ENCODE measurements around the gene CFAP298.

The CFAP298 gene

GRCh38 chr21:32560896-32561295, 51.3 kb downstream of the CFAP298 start:
- Histone ChIP-seq H3K4me2 (ENCODE audit: insufficient read depth, low read length, poor library complexity, severe bottlenecking) (no peak overlapping the region), H2AK5ac (ENCODE audit: low read depth, low read length) (no peak overlapping the region), H3K14ac (ENCODE audit: low read length) (no peak overlapping the region), H4K8ac (ENCODE audit: low read depth, low read length) (no peak overlapping the region), H3K27me3 (ENCODE audit: control insufficient read depth in 3 of 3, insufficient read depth in 3 of 3, low read depth in 1 of 3, low read length in 3 of 3) (peaks cover 0 to 4% (median 0%) of the 10 kb centered on the region in 3 experiments), H2BK120ac (ENCODE audit: low read depth, low read length) (no peak overlapping the region), H2BK15ac (ENCODE audit: low read length) (no peak overlapping the region), H3K4ac (ENCODE audit: low read length) (no peak overlapping the region), H2BK5ac (ENCODE audit: low read length) (no peak overlapping the region), H2BK12ac (ENCODE audit: low read length) (no peak overlapping the region), H3K18ac (ENCODE audit: low read length) (no peak overlapping the region), H3K79me1 (ENCODE audit: low read depth, low read length) (no peaks in the 10 kb centered on the region), H2AFZ (ENCODE audit: low read length) (no peak overlapping the region), H3K9me3 (replicated peaks in 1 of 2; ENCODE audit: control insufficient read depth in 2 of 2, insufficient read depth in 1 of 2, low read depth in 1 of 2, low read length in 2 of 2) (peaks cover 2 to 4% of the 10 kb centered on the region in 2 donors), H3K36me3 (replicated peaks in 1 of 2; ENCODE audit: control insufficient read depth in 2 of 2, insufficient read depth in 2 of 2, low read length in 2 of 2) (no peaks in the 10 kb centered on the region), H3K4me3 (ENCODE audit: low read length in 2 of 2) (no peak overlapping the region), H4K91ac (ENCODE audit: low read depth, low read length, poor library complexity) (no peak overlapping the region), H3K27ac (replicated peaks; ENCODE audit: low read length) (no peak overlapping the region), H3K9ac (ENCODE audit: low read depth, low read length, poor library complexity) (no peak overlapping the region), H3K4me1 (ENCODE audit: control insufficient read depth in 2 of 2, insufficient read depth in 1 of 2, low read depth in 1 of 2, low read length in 2 of 2) (no peaks in the 10 kb centered on the region), H3K23ac (ENCODE audit: low read depth, low read length, poor library complexity) (no peak overlapping the region)
- no peak for DNase-seq (ENCODE audit: low spot score)
- no CpG with 5 or more reads among the region's 3 CpGs for WGBS, 2 donors (ENCODE audit: extremely low coverage in 2 of 2, insufficient read length in 2 of 2, insufficient replicate concordance in 1 of 2)

GRCh38 chr21:32559006-32559610, 53.1 kb downstream of the CFAP298 start:
- Histone ChIP-seq H3K4me2 (ENCODE audit: insufficient read depth, low read length, poor library complexity, severe bottlenecking) (no peak overlapping the region), H3K14ac (ENCODE audit: low read length) (no peak overlapping the region), H4K91ac (ENCODE audit: low read depth, low read length, poor library complexity) (no peak overlapping the region), H3K4me1 (ENCODE audit: control insufficient read depth in 2 of 2, insufficient read depth in 1 of 2, low read depth in 1 of 2, low read length in 2 of 2) (no peaks in the 10 kb centered on the region), H3K23ac (ENCODE audit: low read depth, low read length, poor library complexity) (no peak overlapping the region), H3K79me1 (ENCODE audit: low read depth, low read length) (no peaks in the 10 kb centered on the region), H2AK5ac (ENCODE audit: low read depth, low read length) (no peak overlapping the region), H3K27ac (replicated peaks; ENCODE audit: low read length) (no peak overlapping the region), H2BK15ac (ENCODE audit: low read length) (no peak overlapping the region), H4K8ac (ENCODE audit: low read depth, low read length) (no peak overlapping the region), H3K9me3 (replicated peaks in 1 of 2; ENCODE audit: control insufficient read depth in 2 of 2, insufficient read depth in 1 of 2, low read depth in 1 of 2, low read length in 2 of 2) (no peaks in the 10 kb centered on the region), H3K27me3 (ENCODE audit: control insufficient read depth in 3 of 3, insufficient read depth in 3 of 3, low read depth in 1 of 3, low read length in 3 of 3) (peaks cover 0 to 4% (median 0%) of the 10 kb centered on the region in 3 experiments), H3K18ac (ENCODE audit: low read length) (no peak overlapping the region), H2BK12ac (ENCODE audit: low read length) (no peak overlapping the region), H2AFZ (ENCODE audit: low read length) (no peak overlapping the region), H3K36me3 (replicated peaks in 1 of 2; ENCODE audit: control insufficient read depth in 2 of 2, insufficient read depth in 2 of 2, low read length in 2 of 2) (no peaks in the 10 kb centered on the region), H3K4me3 (ENCODE audit: low read length in 2 of 2) (no peak overlapping the region), H2BK120ac (ENCODE audit: low read depth, low read length) (no peak overlapping the region), H3K4ac (ENCODE audit: low read length) (no peak overlapping the region), H2BK5ac (ENCODE audit: low read length) (no peak overlapping the region), H3K9ac (ENCODE audit: low read depth, low read length, poor library complexity) (no peak overlapping the region)
- no peak for DNase-seq (ENCODE audit: low spot score)
- WGBS, 2 donors (ENCODE audit: extremely low coverage in 2 of 2, insufficient read length in 2 of 2, insufficient replicate concordance in 1 of 2) = no CpG with 5 or more reads among the region's 6 CpGs

GRCh38 chr21:32558106-32558505, 54.1 kb downstream of the CFAP298 start:
- H2BK120ac ChIP-seq (ENCODE audit: low read depth, low read length) = no peak overlapping the region
- H3K9ac ChIP-seq (ENCODE audit: low read depth, low read length, poor library complexity) = no peak overlapping the region
- no peak overlapping the region for H2BK5ac ChIP-seq (ENCODE audit: low read length)
- no peak overlapping the region for H2BK15ac ChIP-seq (ENCODE audit: low read length)
- H3K27ac ChIP-seq (replicated peaks; ENCODE audit: low read length) = no peak overlapping the region
- no peak overlapping the region for H3K4ac ChIP-seq (ENCODE audit: low read length)
- no peak overlapping the region for H2AK5ac ChIP-seq (ENCODE audit: low read depth, low read length)
- H2BK12ac ChIP-seq (ENCODE audit: low read length) = no peak overlapping the region
- H3K36me3 ChIP-seq (replicated peaks in 1 of 2; ENCODE audit: control insufficient read depth in 2 of 2, insufficient read depth in 2 of 2, low read length in 2 of 2) = no peaks in the 10 kb centered on the region
- no peaks in the 10 kb centered on the region for H3K79me1 ChIP-seq (ENCODE audit: low read depth, low read length)
- WGBS, 2 donors (ENCODE audit: extremely low coverage in 2 of 2, insufficient read length in 2 of 2, insufficient replicate concordance in 1 of 2) = no CpG with 5 or more reads among the region's 3 CpGs
- peaks cover 0 to 4% (median 0%) of the 10 kb centered on the region in 3 experiments for H3K27me3 ChIP-seq (ENCODE audit: control insufficient read depth in 3 of 3, insufficient read depth in 3 of 3, low read depth in 1 of 3, low read length in 3 of 3)
- H3K23ac ChIP-seq (ENCODE audit: low read depth, low read length, poor library complexity) = no peak overlapping the region
- H4K91ac ChIP-seq (ENCODE audit: low read depth, low read length, poor library complexity) = no peak overlapping the region
- no peak overlapping the region for H4K8ac ChIP-seq (ENCODE audit: low read depth, low read length)
- H3K4me1 ChIP-seq (ENCODE audit: control insufficient read depth in 2 of 2, insufficient read depth in 1 of 2, low read depth in 1 of 2, low read length in 2 of 2) = no peaks in the 10 kb centered on the region
- no peak overlapping the region for H3K18ac ChIP-seq (ENCODE audit: low read length)
- no peak overlapping the region for H3K14ac ChIP-seq (ENCODE audit: low read length)
- H3K4me2 ChIP-seq (ENCODE audit: insufficient read depth, low read length, poor library complexity, severe bottlenecking) = no peak overlapping the region
- H3K4me3 ChIP-seq (ENCODE audit: low read length in 2 of 2) = no peak overlapping the region
- DNase-seq (ENCODE audit: low spot score) = no peak
- no peaks in the 10 kb centered on the region for H3K9me3 ChIP-seq (replicated peaks in 1 of 2; ENCODE audit: control insufficient read depth in 2 of 2, insufficient read depth in 1 of 2, low read depth in 1 of 2, low read length in 2 of 2)
- no peak overlapping the region for H2AFZ ChIP-seq (ENCODE audit: low read length)

- H2AFZ ChIP-seq (ENCODE audit: low read length) = no peak overlapping the region
- no CpG with 5 or more reads among the region's 4 CpGs for WGBS, 2 donors (ENCODE audit: extremely low coverage in 2 of 2, insufficient read length in 2 of 2, insufficient replicate concordance in 1 of 2)
- H3K18ac ChIP-seq (ENCODE audit: low read length) = no peak overlapping the region
- H3K23ac ChIP-seq (ENCODE audit: low read depth, low read length, poor library complexity) = no peak overlapping the region
- DNase-seq (ENCODE audit: low spot score) = no peak
- no peak overlapping the region for H4K91ac ChIP-seq (ENCODE audit: low read depth, low read length, poor library complexity)
- no peaks in the 10 kb centered on the region for H3K9me3 ChIP-seq (replicated peaks in 1 of 2; ENCODE audit: control insufficient read depth in 2 of 2, insufficient read depth in 1 of 2, low read depth in 1 of 2, low read length in 2 of 2)
- no peak overlapping the region for H2BK12ac ChIP-seq (ENCODE audit: low read length)
- no peak overlapping the region for H3K14ac ChIP-seq (ENCODE audit: low read length)
- H2AK5ac ChIP-seq (ENCODE audit: low read depth, low read length) = no peak overlapping the region
- no peak overlapping the region for H2BK120ac ChIP-seq (ENCODE audit: low read depth, low read length)
- no peaks in the 10 kb centered on the region for H3K36me3 ChIP-seq (replicated peaks in 1 of 2; ENCODE audit: control insufficient read depth in 2 of 2, insufficient read depth in 2 of 2, low read length in 2 of 2)
- no peak overlapping the region for H2BK15ac ChIP-seq (ENCODE audit: low read length)
- no peaks in the 10 kb centered on the region for H3K4me1 ChIP-seq (ENCODE audit: control insufficient read depth in 2 of 2, insufficient read depth in 1 of 2, low read depth in 1 of 2, low read length in 2 of 2)
- H4K8ac ChIP-seq (ENCODE audit: low read depth, low read length) = no peak overlapping the region
- H2BK5ac ChIP-seq (ENCODE audit: low read length) = no peak overlapping the region
- no peaks in the 10 kb centered on the region for H3K79me1 ChIP-seq (ENCODE audit: low read depth, low read length)
- H3K4me3 ChIP-seq (ENCODE audit: low read length in 2 of 2) = no peak overlapping the region
- H3K9ac ChIP-seq (ENCODE audit: low read depth, low read length, poor library complexity) = no peak overlapping the region
- H3K27me3 ChIP-seq (ENCODE audit: control insufficient read depth in 3 of 3, insufficient read depth in 3 of 3, low read depth in 1 of 3, low read length in 3 of 3) = peaks cover 0 to 4% (median 0%) of the 10 kb centered on the region in 3 experiments
- H3K4ac ChIP-seq (ENCODE audit: low read length) = no peak overlapping the region
- no peak overlapping the region for H3K4me2 ChIP-seq (ENCODE audit: insufficient read depth, low read length, poor library complexity, severe bottlenecking)
- H3K27ac ChIP-seq (replicated peaks; ENCODE audit: low read length) = no peak overlapping the region
Measured at GRCh38 chr21:32554832-32555638, 57.1 kb downstream of the CFAP298 start.
